GM18498 (cell line): ENCODE results near the gene MTX3.

ENCODE experiments used
- ATAC-seq: cut with Tn5 transposase; IDR thresholded peaks from one replicate; pipeline ENCODE4 v1.9.1; 2021; ENCODE audit warnings: mild to moderate bottlenecking, moderate library complexity; ENCODE audit not compliant: unreplicated experiment

Gene MTX3

GRCh38 chr5:79990598-79991507, at the start of gene MTX3:
TSS of gene MTX3 (minus strand) at chr5:79991262. CDS start at chr5:79991238, 24 bp downstream.
- peak; percentile 93 for ATAC-seq

- ATAC-seq = no peak
Measured at GRCh38 chr5:80039650-80040049, 48.6 kb upstream of the MTX3 start.

- no peak for ATAC-seq
Measured at GRCh38 chr5:80037366-80037765, 46.3 kb upstream of the MTX3 start.

- ATAC-seq = no peak
Measured at GRCh38 chr5:80036615-80037014, 45.6 kb upstream of the MTX3 start.

- ATAC-seq = no peak
Measured at GRCh38 chr5:80035839-80036238, 44.8 kb upstream of the MTX3 start.

- no peak for ATAC-seq
Measured at GRCh38 chr5:80034962-80035821, 44.1 kb upstream of the MTX3 start, which contains the start of gene THBS4. TSS of gene THBS4 (plus strand) at chr5:80035348. CDS start at chr5:80035538, 190 bp downstream.

GRCh38 chr5:80034559-80034958, 43.5 kb upstream of the MTX3 start:
- ATAC-seq = no peak

GRCh38 chr5:80033513-80033912, 42.5 kb upstream of the MTX3 start:
- ATAC-seq = no peak

GRCh38 chr5:80031109-80031508, 40.0 kb upstream of the MTX3 start:
- ATAC-seq = no peak

- no peak for ATAC-seq
Measured at GRCh38 chr5:80026841-80027240, 35.8 kb upstream of the MTX3 start.

- ATAC-seq = no peak
Measured at GRCh38 chr5:80025069-80025468, 34.0 kb upstream of the MTX3 start.

- ATAC-seq = no peak
Measured at GRCh38 chr5:80010754-80011392, 19.8 kb upstream of the MTX3 start.

- ATAC-seq = no peak
Measured at GRCh38 chr5:80008995-80009765, 18.1 kb upstream of the MTX3 start.

GRCh38 chr5:80002677-80003076, 11.6 kb upstream of the MTX3 start:
- ATAC-seq = no peak

- no peak for ATAC-seq
Measured at GRCh38 chr5:79999722-80000121, 8.7 kb upstream of the MTX3 start.

- no peak for ATAC-seq
Measured at GRCh38 chr5:79992891-79993657, 2.0 kb upstream of the MTX3 start.

- ATAC-seq = peak; percentile 55
Measured at GRCh38 chr5:79990205-79990597, 861 bp downstream of the MTX3 start.

GRCh38 chr5:79986260-79986659, 4.8 kb downstream of the MTX3 start:
- ATAC-seq = no peak

- no peak for ATAC-seq
Measured at GRCh38 chr5:79985288-79985687, 5.8 kb downstream of the MTX3 start.

- ATAC-seq = no peak
Measured at GRCh38 chr5:79984363-79984762, 6.7 kb downstream of the MTX3 start.
